Stimulated activated CD8-positive, alpha-beta memory T cell treated with anti-CD3 and anti-CD28 coated beads, Interleukin-4, amount 100 ng/mL, for 1 hour (primary cell): ENCODE measurements around the gene RCBTB2.
"Not testable (repeated sequence)": the region's sequence is repeated elsewhere in the genome, so short reads cannot be mapped to it uniquely, and the experiment has no call there.

Experiments used
- DNase-seq, 2 donors: peaks; one replicate each; pipeline ENCODE4 v3.0.0-alpha.2; 2020; ENCODE audit warnings: low read depth in 2 of 2, low spot score in 1 of 2

Gene RCBTB2

GRCh38 chr13:48457578-48458242 lies 75.2 kb downstream of the RCBTB2 start:
- no peak for DNase-seq

- no peak for DNase-seq
These were observed 76.3 kb downstream of the RCBTB2 start for GRCh38 chr13:48456546-48456945.

GRCh38 chr13:48451196-48451595 lies 81.7 kb downstream of the RCBTB2 start:
- DNase-seq, result not testable (repeated sequence)

DNA sequence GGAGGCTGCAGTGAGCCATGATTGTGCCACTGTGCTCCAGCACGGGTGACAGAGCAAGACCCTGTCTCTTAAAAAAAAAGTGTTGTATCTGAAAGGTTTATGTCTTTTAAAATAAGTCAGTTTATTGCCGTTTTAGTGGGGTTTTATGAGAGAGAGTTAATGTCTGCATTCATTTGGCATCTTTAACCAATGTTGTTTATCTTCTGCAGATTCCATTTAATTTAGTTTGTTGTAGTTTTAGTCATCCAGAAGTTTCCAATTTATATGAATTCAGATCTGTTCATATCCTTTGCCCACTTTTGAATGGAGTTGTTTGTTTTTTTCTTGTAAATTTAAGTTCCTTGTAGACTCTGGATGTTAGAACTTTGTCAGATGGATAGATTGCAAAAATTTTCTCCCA lies 83.2 kb downstream of the RCBTB2 start:
- DNase-seq, result no peak

- DNase-seq, result no peak
These were observed 83.8 kb downstream of the RCBTB2 start for GRCh38 chr13:48448959-48449614.

DNA sequence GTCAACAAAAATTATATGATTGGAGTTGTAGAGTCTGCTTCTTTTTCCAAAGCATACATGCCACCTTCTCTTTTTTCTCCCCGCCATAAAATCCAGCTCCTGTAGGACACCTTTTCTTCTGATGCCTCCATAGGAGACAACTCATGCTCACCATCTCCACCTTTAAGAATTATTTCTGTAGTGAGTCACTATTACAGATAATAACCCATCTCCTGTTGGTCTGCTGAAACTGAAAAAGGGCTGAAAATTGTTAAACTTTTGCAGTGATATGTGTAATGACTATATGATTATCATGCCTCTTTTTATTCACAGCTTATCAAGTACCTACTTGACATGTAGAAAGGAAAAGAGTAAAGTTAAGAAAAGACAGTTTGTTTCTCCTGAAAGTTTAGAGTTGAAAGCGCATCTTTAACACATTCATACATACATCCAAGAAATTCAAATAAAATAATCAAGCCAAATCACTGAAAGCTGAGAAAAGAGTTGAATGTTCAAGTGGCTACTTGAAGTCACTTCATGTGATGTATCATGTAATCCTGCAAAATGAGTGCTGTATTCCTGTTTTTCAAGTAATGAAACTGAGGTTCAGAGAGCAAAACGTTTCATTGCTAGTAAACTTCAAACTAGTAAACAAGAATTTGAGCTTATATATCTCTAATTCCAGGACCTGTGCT lies 84.5 kb downstream of the RCBTB2 start:
- no peak for DNase-seq

DNA sequence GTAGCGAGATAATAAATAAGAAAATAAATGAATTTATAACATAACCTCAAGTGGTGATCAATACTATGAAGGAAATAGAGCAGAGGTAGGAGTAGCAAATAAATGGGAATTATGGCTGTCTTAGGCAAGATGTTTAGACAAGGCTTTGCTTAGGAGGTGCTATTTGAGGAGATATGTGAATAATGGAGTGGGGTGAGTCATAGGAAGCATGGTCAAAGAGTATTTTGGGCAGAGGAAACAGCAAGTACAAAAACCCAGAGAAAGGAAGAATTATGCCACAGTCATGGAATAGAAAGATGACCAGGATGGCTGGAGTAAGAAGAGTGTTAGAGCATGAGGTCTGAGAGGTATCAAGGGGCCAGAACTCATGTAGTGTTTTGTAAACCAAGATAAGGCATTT lies 86.4 kb downstream of the RCBTB2 start:
- no peak for DNase-seq

GRCh38 chr13:48443442-48444208 lies 89.3 kb downstream of the RCBTB2 start:
- DNase-seq, result no peak
